ENCODE data around the gene MAP2K7.

Gene MAP2K7

DNA sequence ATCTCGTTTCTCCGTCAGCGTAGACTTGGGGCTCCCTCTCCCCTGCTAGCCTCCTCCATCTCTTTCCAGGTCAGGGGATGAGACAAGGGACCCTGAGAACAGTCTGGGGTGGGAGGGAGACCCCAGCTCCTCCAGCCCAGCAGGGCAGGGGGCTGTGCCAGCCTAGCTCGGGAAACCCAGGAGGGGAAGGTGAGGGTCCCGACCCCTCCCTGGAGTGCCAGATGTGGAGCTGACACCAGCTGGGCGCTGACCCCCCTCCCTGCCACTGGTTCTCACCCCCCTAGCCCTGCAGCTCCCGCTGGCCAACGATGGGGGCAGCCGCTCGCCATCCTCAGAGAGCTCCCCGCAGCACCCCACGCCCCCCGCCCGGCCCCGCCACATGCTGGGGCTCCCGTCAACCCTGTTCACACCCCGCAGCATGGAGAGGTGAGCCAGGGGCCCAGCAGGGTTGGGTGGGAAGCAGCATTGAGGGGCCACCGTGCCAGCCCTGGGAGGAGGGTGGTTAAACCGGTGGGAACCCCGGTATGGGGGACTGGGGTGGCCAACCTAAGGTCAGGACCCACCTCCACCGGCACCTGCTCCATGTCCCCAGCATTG lies 5.9 kb downstream of the MAP2K7 start:
- no peak for ATAC-seq
- no peak for TF ChIP-seq TOX (CRISPR knock-in tag; IDR thresholded peaks at IDR 0.05; ENCODE audit: borderline replicate concordance)
- no peak for TF ChIP-seq ZNF70 (CRISPR knock-in tag; IDR thresholded peaks at IDR 0.05)
- no peak for TF ChIP-seq ISL1 (CRISPR knock-in tag; IDR thresholded peaks at IDR 0.05)
- TF ChIP-seq CSRNP3 (CRISPR knock-in tag; IDR thresholded peaks at IDR 0.05): no peak
- no peak for TF ChIP-seq OSR1 (CRISPR knock-in tag; IDR thresholded peaks at IDR 0.05)
- no peak for TF ChIP-seq ESRRG (CRISPR knock-in tag; IDR thresholded peaks at IDR 0.05)
- no peak for TF ChIP-seq RARB (CRISPR knock-in tag; IDR thresholded peaks at IDR 0.05)
- no peak for TF ChIP-seq BACH2 (CRISPR knock-in tag; IDR thresholded peaks at IDR 0.05; ENCODE audit: borderline replicate concordance)
- no peak for TF ChIP-seq ARNTL (CRISPR knock-in tag; IDR thresholded peaks at IDR 0.05; ENCODE audit: borderline replicate concordance, low read depth)

- TF ChIP-seq CSRNP3 (CRISPR knock-in tag; IDR thresholded peaks at IDR 0.05) (no peak), TOX (CRISPR knock-in tag; IDR thresholded peaks at IDR 0.05; ENCODE audit: borderline replicate concordance) (no peak), ZFP3 (CRISPR knock-in tag; IDR thresholded peaks at IDR 0.05) (no peak), ARNTL (CRISPR knock-in tag; IDR thresholded peaks at IDR 0.05; ENCODE audit: borderline replicate concordance, low read depth) (no peak), GLIS3 (CRISPR knock-in tag; IDR thresholded peaks at IDR 0.05) (no peak), CREB5 (CRISPR knock-in tag; IDR thresholded peaks at IDR 0.05; ENCODE audit: low read depth) (no peak), ZFP30 (CRISPR knock-in tag; IDR thresholded peaks at IDR 0.05) (no peak), TCF4 (CRISPR knock-in tag; IDR thresholded peaks at IDR 0.05; ENCODE audit: borderline replicate concordance) (no peak), CSDC2 (CRISPR knock-in tag; IDR thresholded peaks at IDR 0.05) (no peak), PPARA (CRISPR knock-in tag; IDR thresholded peaks at IDR 0.05; ENCODE audit: borderline replicate concordance) (no peak), ZNF70 (CRISPR knock-in tag; IDR thresholded peaks at IDR 0.05) (no peak), POU6F1 (CRISPR knock-in tag; IDR thresholded peaks at IDR 0.05; ENCODE audit: borderline replicate concordance, low read depth) (no peak), OSR1 (CRISPR knock-in tag; IDR thresholded peaks at IDR 0.05) (no peak), BACH2 (CRISPR knock-in tag; IDR thresholded peaks at IDR 0.05; ENCODE audit: borderline replicate concordance) (no peak), ZNF565 (CRISPR knock-in tag; conservative IDR thresholded peaks at IDR 0.05; ENCODE audit: low read depth) (no peak), RARB (CRISPR knock-in tag; IDR thresholded peaks at IDR 0.05) (no peak), SNAI2 (CRISPR knock-in tag; IDR thresholded peaks at IDR 0.05) (no peak), ZNF8 (CRISPR knock-in tag; IDR thresholded peaks at IDR 0.05) (no peak)
- TF ChIP-seq, protein P1, sequence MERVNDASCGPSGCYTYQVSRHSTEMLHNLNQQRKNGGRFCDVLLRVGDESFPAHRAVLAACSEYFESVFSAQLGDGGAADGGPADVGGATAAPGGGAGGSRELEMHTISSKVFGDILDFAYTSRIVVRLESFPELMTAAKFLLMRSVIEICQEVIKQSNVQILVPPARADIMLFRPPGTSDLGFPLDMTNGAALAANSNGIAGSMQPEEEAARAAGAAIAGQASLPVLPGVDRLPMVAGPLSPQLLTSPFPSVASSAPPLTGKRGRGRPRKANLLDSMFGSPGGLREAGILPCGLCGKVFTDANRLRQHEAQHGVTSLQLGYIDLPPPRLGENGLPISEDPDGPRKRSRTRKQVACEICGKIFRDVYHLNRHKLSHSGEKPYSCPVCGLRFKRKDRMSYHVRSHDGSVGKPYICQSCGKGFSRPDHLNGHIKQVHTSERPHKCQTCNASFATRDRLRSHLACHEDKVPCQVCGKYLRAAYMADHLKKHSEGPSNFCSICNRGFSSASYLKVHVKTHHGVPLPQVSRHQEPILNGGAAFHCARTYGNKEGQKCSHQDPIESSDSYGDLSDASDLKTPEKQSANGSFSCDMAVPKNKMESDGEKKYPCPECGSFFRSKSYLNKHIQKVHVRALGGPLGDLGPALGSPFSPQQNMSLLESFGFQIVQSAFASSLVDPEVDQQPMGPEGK (CRISPR knock-in tag; IDR thresholded peaks at IDR 0.05; ENCODE audit: borderline replicate concordance): no peak
- TF ChIP-seq, protein P2, sequence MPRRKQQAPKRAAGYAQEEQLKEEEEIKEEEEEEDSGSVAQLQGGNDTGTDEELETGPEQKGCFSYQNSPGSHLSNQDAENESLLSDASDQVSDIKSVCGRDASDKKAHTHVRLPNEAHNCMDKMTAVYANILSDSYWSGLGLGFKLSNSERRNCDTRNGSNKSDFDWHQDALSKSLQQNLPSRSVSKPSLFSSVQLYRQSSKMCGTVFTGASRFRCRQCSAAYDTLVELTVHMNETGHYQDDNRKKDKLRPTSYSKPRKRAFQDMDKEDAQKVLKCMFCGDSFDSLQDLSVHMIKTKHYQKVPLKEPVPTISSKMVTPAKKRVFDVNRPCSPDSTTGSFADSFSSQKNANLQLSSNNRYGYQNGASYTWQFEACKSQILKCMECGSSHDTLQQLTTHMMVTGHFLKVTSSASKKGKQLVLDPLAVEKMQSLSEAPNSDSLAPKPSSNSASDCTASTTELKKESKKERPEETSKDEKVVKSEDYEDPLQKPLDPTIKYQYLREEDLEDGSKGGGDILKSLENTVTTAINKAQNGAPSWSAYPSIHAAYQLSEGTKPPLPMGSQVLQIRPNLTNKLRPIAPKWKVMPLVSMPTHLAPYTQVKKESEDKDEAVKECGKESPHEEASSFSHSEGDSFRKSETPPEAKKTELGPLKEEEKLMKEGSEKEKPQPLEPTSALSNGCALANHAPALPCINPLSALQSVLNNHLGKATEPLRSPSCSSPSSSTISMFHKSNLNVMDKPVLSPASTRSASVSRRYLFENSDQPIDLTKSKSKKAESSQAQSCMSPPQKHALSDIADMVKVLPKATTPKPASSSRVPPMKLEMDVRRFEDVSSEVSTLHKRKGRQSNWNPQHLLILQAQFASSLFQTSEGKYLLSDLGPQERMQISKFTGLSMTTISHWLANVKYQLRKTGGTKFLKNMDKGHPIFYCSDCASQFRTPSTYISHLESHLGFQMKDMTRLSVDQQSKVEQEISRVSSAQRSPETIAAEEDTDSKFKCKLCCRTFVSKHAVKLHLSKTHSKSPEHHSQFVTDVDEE (CRISPR knock-in tag; IDR thresholded peaks at IDR 0.05): no peak
- no peak for ATAC-seq
Observed at GRCh38 chr19:7910321-7911161, 6.9 kb downstream of the MAP2K7 start.
